Thoracic aorta (tissue), 2 donors: ENCODE data around the gene EIF4E2. TPM values are rescaled to one million over a fixed set of nuclear protein-coding genes. Genes with fewer than 3 reads are reported as not detected.

Experiments
- ATAC-seq: fragments of 150-250 bp; one replicate; pipeline ENCODE4 v1.8.0; 2017; ENCODE audit warnings: low read depth; ENCODE audit not compliant: insufficient number of reproducible peaks, low FRiP score
- DNase-seq: peaks from one replicate; pipeline ENCODE4 v3.0.0-alpha.2; 2020; ENCODE audit warnings: low spot score
- H3K27ac ChIP-seq, 2 donors: fragments of 200-600 bp; sonication (generic); 1 replicate in 1 of 2; 2 replicates in 1 of 2; pipeline ENCODE4 v1.5.1; 2016; ENCODE audit warnings: mild to moderate bottlenecking in 2 of 2, moderate library complexity in 2 of 2
- H3K27me3 ChIP-seq: fragments of 200-600 bp; sonication (generic); replicated peaks from 2 replicates; pipeline ENCODE4 v1.6.0; 2016; ENCODE audit warnings: mild to moderate bottlenecking; ENCODE audit not compliant: insufficient read depth
- H3K36me3 ChIP-seq: fragments of 200-600 bp; sonication (generic); one replicate; pipeline ENCODE4 v1.5.1; 2016
- H3K4me1 ChIP-seq, 2 donors: fragments of 200-600 bp; sonication (generic); 1 replicate in 1 of 2; 2 replicates in 1 of 2; pipeline versions ENCODE4 v1.5.1 to v1.6.0; 2016; ENCODE audit warnings: low read depth in 2 of 2, mild to moderate bottlenecking in 1 of 2; ENCODE audit not compliant: control insufficient read depth in 1 of 2
- H3K4me3 ChIP-seq: fragments of 200-600 bp; sonication (generic); 2 replicates; pipeline ENCODE4 v1.5.1; 2016; ENCODE audit warnings: mild to moderate bottlenecking
- H3K9me3 ChIP-seq: fragments of 200-600 bp; sonication (generic); 2 replicates; pipeline ENCODE4 v1.5.1; 2016
- total RNA-seq, 2 donors: library from RNA; depleted of rRNA; stranded (reverse); fragments of >200 nt; gene quantifications; one replicate each; pipeline versions ENCODE4 v1.1.0 to v1.2.3, GENCODE V29; 2016
- TF ChIP-seq, protein P1 (sequence below): fragments of 200-600 bp; sonication (generic); IDR thresholded peaks from one replicate; pipeline ENCODE4 v1.5.1; 2019; ENCODE audit warnings: antibody characterized with exemption

The EIF4E2 gene
- total RNA-seq, 2 donors from 2014 or later: 42.2 to 51.1 TPM

DNA sequence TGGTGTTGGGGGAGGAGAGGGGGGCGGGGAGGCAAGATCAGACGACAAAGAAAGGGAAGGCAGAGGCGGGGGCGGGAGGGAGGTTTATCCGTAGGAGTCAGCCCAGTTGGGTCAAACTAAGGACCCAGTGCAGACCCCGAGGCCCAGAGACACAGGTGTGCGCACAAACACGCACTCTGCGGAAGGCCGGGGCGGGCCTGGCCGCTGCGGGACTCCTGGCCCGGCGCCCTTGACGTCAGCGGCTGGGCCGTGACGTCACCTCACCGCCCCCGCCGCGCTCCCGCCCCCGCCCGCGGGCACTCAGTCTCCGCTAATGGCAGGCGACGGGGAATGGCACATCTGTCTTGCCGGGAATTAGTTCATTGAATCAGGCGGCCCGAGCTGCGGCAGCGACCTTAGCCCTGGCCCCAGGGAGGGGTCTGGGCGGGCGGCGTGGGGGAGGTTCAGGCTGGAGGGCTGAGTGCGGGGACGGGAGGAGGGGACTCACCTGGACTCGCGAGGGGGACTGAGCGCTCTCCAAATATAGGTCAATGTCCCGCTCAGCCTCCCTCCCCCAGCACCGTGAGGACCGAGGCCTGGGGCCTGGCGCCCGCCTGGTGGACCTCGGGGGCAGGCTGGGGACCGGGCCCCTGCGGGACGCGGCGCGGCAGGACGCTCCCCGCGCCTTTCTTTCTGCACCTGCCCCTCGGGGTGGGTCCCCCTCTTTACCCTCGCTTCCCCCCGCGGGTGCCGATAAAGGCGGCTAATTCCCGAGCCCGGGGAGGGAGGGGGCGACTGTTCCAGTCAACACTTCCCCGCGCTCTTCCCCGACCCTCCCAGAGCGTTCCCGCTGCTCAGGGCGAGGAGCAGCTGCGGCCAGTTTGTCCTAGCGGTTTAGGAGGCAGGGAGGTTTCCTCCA is 47.3 kb upstream of the EIF4E2 start:
- DNase-seq (no peak), ATAC-seq (no peak)
- H3K9me3 ChIP-seq: no peaks in the 10 kb centered on the region
- H3K27ac ChIP-seq: no peak overlapping the region
- peaks cover 7 to 16% of the 10 kb centered on the region in 2 donors for H3K4me1 ChIP-seq
- no peaks in the 10 kb centered on the region for H3K36me3 ChIP-seq
- TF ChIP-seq, protein P1, sequence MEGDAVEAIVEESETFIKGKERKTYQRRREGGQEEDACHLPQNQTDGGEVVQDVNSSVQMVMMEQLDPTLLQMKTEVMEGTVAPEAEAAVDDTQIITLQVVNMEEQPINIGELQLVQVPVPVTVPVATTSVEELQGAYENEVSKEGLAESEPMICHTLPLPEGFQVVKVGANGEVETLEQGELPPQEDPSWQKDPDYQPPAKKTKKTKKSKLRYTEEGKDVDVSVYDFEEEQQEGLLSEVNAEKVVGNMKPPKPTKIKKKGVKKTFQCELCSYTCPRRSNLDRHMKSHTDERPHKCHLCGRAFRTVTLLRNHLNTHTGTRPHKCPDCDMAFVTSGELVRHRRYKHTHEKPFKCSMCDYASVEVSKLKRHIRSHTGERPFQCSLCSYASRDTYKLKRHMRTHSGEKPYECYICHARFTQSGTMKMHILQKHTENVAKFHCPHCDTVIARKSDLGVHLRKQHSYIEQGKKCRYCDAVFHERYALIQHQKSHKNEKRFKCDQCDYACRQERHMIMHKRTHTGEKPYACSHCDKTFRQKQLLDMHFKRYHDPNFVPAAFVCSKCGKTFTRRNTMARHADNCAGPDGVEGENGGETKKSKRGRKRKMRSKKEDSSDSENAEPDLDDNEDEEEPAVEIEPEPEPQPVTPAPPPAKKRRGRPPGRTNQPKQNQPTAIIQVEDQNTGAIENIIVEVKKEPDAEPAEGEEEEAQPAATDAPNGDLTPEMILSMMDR: no peak
- no peaks in the 10 kb centered on the region for H3K27me3 ChIP-seq
- H3K4me3 ChIP-seq: peak overlapping the region; percentile 73

DNA sequence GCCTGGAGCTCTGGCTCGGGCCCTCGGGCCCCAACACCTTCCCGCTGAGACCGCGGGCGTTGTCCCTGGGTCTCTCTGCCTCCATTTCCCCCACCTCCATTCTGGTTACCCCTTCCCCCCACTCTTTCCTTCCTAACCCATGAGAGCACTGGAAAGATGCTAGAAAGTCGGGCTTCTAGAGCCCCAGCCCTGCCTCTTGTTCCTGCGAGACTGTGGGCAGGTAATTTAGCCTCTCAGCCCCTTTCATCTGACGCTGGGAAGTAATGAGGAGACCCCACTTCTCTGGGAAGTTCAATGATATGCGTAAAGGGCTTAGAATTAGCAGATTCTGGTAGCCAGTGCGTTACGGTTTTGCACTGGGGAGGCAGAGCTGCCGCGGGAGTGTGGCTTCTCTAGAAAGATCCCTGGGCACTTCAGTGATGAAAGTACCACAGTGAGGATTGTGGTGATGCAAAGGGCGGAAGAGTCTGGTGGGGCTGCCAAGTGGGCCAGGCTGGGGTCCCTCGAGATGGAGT is 46.6 kb upstream of the EIF4E2 start:
- H3K27ac ChIP-seq: no peak overlapping the region
- no peaks in the 10 kb centered on the region for H3K9me3 ChIP-seq
- TF ChIP-seq, protein P1: no peak
- peaks cover 7 to 16% of the 10 kb centered on the region in 2 donors for H3K4me1 ChIP-seq
- no peaks in the 10 kb centered on the region for H3K27me3 ChIP-seq
- DNase-seq (no peak), ATAC-seq (no peak)
- peak overlapping the region; percentile 73 for H3K4me3 ChIP-seq
- H3K36me3 ChIP-seq: no peaks in the 10 kb centered on the region

DNA sequence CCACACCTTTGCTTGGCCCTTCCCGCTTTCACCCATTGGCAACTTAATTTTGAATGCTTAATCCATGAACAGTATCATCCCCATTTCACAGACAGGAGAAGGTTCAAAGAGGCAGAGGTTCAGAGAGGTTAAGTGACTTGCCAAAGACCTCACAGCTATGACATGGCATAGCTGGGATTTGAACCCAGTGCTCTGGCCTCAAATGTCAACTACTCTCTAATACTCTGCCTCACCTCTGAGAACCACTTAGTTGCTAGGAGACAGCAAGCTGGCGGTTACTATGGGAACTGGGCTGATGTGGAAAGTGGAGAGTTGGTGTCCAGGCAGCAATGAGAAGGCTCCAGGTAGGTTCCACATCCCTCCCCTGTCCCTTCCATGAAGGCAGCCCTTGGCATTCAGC is 46.1 kb upstream of the EIF4E2 start:
- no peaks in the 10 kb centered on the region for H3K36me3 ChIP-seq
- no peak for DNase-seq
- no peak overlapping the region for H3K4me3 ChIP-seq
- no peak for ATAC-seq
- TF ChIP-seq, protein P1: no peak
- H3K27me3 ChIP-seq: no peaks in the 10 kb centered on the region
- H3K27ac ChIP-seq: no peak overlapping the region
- no peaks in the 10 kb centered on the region for H3K9me3 ChIP-seq
- H3K4me1 ChIP-seq: peaks cover 7 to 16% of the 10 kb centered on the region in 2 donors

DNA sequence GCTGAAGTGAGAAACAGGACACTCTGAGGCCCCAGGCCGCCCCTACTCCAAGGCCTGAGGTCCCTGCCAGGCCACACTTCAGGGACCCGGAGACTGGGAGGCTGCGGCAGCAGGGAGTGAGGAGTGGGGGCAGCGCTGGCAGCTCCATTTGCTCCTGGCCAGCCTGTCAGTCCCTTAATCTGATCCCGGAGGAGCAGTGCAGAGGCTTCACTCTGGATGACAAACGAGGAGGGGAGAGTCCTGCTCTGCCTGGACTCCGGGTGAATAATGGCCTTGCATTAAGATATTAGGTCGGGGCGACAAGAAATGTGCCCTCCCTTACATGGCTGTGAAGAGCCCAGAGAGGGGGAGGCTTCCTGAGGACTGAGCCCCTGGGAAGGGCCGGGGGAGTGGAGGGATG is 44.6 kb upstream of the EIF4E2 start:
- ATAC-seq (no peak), DNase-seq (no peak)
- Histone ChIP-seq H3K4me3 (no peak overlapping the region), H3K9me3 (no peaks in the 10 kb centered on the region), H3K27me3 (no peaks in the 10 kb centered on the region), H3K4me1 (peaks cover 7 to 16% of the 10 kb centered on the region in 2 donors), H3K27ac (no peak overlapping the region), H3K36me3 (no peaks in the 10 kb centered on the region)
- TF ChIP-seq, protein P1: no peak

DNA sequence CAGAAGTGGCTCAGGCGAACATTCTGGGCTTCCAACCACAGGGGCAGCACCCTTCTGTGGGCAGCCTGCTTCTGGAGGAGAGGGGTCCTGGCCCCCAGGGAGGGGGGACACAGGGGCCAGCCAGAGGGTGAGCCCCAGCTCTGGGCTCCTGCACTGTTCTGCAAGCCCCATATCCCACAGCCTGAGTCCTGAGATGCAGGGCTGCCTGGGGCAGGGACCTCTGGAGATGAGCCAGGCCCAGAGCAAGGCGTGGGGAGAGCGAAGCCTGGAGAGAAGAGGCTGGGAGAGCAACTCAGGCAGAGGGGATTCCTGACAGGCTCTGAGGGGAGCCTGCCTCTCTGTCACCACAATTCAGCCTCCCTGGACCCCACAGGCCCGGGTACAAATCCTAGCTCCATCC is 43.8 kb upstream of the EIF4E2 start:
- TF ChIP-seq, protein P1: no peak
- no peaks in the 10 kb centered on the region for H3K27me3 ChIP-seq
- H3K4me1 ChIP-seq: peaks cover 7 to 16% of the 10 kb centered on the region in 2 donors
- no peak overlapping the region for H3K27ac ChIP-seq
- H3K4me3 ChIP-seq: no peak overlapping the region
- ATAC-seq (no peak), DNase-seq (no peak)
- H3K9me3 ChIP-seq: no peaks in the 10 kb centered on the region
- H3K36me3 ChIP-seq: no peaks in the 10 kb centered on the region
